NCI-H1092 (cell line): ENCODE data around the gene MAP7D2.
"Not testable (repeated sequence)": the region's sequence is repeated elsewhere in the genome, so short reads cannot be mapped to it uniquely, and the experiment has no call there.

Experiments used
- DNase-seq: peaks from one replicate; lab custom pipeline; 2025; lab: John Stamatoyannopoulos, UW

Gene MAP7D2

DNA sequence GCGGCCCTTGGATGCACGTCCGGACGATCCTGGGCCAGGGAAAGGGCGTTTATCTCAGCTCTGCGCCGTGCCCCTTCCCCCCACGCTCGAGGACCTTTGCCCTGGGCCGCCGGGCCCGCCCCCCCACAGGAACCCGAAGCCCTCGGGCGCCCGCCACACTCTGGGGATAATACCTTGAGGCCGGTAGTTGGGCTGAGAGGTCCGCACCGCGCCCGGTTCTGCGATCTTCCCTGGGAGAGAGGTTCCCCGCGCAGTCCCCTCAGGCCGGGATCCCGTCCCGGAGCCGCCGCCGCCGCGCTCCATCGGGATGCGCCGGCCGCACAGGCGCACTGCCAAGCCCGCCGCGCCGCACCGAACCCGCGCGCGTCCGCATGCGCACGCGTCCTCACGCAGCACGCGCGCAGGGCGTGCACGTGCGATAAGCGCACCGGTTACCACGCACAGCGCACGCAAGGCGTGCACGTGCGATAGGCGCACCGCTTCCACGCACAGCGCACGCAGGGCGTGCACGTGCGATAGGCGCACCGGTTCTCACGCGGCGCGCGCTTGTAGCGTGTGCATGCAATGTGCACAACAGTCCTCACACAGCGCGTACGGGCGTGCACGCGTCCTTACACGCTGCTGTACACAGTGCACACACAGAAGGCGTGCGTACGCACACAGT lies at the start of gene MAP7D2:
Gene MAP7D2, minus strand, starts transcription at position 331 of the 664 bp plus-strand sequence. Its CDS starts 28 bp downstream, at position 303.
- DNase-seq: no peak

GRCh38 chrX:20162516-20162915 lies 45.8 kb upstream of the MAP7D2 start:
- DNase-seq: not testable (repeated sequence)

GRCh38 chrX:20159797-20160385 lies 43.2 kb upstream of the MAP7D2 start:
- DNase-seq: no peak

DNA sequence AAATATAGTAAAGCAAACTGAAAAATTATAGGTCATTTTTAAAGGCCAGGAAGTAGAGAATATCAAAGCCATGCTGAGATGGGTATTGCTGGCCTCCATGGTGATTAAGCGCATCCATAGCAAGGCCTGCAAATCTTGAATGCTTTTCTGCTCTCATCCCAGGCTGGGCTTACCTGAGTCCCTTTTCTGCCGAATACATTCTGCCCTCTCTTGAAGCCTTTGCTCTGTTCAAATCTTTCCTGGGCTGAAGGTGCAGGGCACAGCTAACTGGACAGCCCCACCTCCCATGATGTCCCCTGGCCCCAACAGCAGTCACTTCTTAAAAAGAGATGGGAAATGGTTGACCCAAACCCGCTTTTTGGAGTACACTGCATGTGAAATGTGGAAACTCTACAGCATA lies 35.0 kb upstream of the MAP7D2 start:
- no peak for DNase-seq

- no peak for DNase-seq
Observed at GRCh38 chrX:20149326-20149725, 32.6 kb upstream of the MAP7D2 start.

- DNase-seq: no peak
Observed at GRCh38 chrX:20147561-20147960, 30.9 kb upstream of the MAP7D2 start.

- no peak for DNase-seq
Observed at GRCh38 chrX:20144491-20144890, 27.8 kb upstream of the MAP7D2 start.

GRCh38 chrX:20143561-20143960 lies 26.9 kb upstream of the MAP7D2 start:
- DNase-seq: no peak

DNA sequence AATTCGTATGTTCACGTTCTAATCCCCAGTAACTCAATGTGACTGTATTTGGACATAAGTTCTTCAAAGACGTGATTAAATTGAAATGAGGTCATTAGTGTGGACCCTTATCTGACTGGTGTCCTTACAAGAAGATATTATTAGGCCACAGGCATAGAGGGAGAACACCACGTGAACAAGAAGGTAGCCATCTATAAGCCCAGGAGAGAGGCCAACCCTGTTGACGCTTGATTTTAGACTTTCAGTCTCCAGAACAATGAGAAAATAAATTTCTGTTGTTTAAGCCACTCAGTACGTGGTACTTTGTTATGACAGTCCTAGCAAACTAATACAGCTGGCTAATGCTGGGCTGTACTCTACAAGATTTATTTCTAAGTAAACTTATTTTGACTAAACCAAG lies 26.4 kb upstream of the MAP7D2 start:
- no peak for DNase-seq

GRCh38 chrX:20141281-20142220 lies 24.8 kb upstream of the MAP7D2 start, which contains the start of gene EIF1AX:
EIF1AX (minus strand) TSS chrX:20141838; CDS start chrX:20141640, 198 bp downstream.
- peak; percentile 99 for DNase-seq

DNA sequence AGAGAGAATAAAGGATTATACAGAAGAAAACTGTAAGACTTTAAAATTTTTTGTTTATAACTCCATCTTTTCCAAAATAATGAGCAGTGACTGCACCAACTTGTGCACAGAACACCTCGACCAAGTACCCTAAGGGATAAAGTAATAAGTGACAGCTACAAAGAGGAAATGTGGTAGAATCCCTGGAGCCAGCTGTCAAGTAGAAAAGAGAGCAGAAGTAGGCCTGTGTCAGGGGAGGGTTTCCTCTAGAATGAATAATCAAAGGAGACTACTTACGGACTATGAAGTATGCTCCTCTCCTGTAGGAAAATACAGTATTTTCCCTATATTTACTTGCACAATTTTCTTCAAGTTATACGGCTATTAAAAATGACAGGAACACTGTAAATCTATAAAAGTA lies 23.7 kb upstream of the MAP7D2 start:
- no peak for DNase-seq

DNA sequence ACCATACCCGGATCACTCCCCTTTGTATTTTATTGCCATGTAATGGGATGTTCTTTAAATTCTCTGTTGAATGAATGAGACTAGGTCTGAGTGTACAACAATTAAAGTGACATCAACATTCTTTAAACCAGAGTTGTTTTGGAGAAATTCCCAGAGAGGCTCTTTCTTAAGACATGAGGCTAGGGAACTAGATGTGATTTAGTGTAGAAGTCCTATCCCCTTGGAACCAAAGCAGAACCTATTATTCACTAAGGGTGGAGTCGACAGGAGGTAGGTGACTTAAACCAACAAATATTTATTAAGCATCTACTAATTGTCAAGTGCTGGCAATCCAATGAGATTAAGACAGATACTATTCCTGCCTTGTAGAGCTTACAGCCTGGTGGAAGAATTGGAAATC lies 23.3 kb upstream of the MAP7D2 start:
- no peak for DNase-seq

GRCh38 chrX:20135944-20136343 lies 19.2 kb upstream of the MAP7D2 start:
- no peak for DNase-seq

DNA sequence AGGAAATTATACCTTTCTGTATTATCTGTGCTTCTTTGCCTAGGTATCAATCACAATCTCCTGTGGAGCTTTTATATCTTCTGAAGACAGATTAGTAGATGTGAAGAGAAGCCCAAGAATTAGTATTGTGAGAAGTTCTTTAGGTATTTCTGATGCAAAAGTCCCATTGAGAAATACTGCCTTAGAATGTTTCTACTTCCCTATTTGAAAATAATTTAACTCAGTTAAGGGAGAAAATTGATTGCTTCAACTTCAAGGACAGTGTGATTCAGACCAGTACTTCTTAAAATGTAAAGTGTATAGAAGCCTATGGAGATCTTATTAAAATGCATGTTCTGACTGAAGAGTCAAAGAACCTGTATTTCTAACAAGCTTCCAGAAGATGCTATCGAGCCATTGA lies 16.0 kb upstream of the MAP7D2 start:
- no peak for DNase-seq

DNA sequence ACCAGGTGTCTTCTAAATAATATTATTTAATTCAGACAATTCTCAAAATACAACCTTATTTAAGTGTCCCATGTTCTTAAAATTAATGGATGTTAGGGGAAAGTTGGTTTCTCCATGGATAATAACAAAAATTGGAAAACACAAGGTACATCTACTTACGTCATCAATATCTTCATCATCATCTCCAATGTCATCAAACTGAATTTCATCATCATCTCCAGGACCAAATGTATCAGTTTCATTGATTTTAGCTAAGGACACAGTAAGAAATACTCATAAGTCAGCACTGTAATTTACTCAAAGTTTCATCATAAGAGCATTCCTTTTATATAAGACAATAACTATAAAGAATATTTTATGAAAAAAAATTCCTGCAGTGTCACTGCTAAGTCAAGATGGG lies 13.7 kb upstream of the MAP7D2 start:
- no peak for DNase-seq

GRCh38 chrX:20129547-20129946 lies 12.8 kb upstream of the MAP7D2 start:
- no peak for DNase-seq

DNA sequence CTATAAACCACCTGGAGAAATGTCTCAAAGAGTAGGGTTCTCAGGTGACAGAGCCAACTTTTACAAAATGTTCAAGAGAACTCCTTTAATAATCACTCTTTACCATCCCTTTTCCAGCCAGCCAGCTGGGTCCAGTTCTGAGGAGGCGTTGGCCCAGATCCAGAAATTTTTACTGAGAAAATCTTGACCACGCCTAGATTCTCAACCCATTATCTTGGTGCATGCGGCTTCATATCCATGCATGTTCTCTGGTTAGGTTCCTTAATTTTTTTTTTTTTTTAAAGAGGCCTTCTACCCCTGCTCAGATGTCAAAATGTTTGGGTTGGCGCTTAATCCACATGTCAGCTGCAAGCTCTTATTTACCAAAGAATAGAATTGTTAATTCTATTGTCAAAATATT lies 12.0 kb upstream of the MAP7D2 start:
- DNase-seq: no peak

- not testable (repeated sequence) for DNase-seq
Observed at GRCh38 chrX:20127440-20127839, 10.7 kb upstream of the MAP7D2 start.

GRCh38 chrX:20126833-20127232 lies 10.1 kb upstream of the MAP7D2 start:
- not testable (repeated sequence) for DNase-seq

GRCh38 chrX:20124964-20125363 lies 8.3 kb upstream of the MAP7D2 start:
- DNase-seq: no peak

DNA sequence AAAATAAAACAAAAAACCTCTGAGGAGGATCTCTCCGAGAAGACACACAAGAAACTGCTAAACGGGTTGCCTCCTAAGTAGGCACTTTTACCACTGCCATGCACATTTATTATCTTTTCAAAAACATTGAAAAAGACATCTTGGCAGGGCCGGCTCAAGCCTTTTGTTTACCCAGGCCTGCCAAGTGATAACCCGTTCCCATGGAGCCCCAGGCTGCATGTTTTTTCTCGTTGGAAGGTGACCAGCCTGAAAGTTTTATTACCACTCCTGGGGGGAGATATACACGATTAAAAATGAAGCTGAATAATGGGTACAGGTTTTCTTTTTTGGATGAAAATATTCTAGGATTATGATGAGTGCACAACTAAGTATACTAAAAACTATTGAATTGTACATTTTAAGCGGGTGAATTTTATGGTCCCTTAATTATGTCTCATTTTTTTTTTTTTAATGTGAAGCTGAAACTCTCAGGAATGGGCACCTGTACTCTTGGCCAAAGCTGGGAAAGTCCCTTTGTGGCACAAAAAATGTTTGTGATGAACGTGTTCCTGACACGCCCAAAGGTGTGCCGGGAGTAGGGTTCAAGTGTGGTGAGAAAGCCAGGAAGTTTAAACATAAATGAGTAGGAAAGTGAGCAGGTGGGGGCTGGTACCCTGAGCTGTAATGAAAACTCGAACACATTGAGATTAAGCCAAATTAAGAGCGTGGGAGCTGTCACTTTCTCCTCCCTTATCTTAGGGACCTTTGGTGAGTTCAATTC lies 1.5 kb upstream of the MAP7D2 start:
- no peak for DNase-seq

- DNase-seq: peak; percentile 12
Observed at GRCh38 chrX:20116087-20116576, 575 bp downstream of the MAP7D2 start.
